ENCODE results near the gene HEBP1.

HEBP1 gene

DNA sequence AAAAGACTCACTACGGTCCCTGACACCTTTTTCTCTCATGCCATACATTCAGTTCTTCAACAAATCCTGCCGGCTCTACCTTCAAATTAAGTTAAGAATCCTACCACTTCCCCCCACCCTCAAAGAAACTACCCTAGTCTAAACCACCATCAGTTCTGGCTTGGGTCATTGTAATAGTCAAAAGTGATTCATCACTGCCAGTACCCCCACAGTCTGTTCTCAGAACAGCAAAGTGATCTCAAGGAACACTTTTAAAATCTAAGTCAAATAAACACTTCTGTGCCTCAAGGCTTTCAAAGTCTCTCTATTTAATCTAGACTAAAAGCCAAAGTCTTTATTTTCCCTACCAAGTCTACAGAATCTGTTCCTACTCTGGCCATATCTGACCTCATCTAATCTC, 32.1 kb upstream of the HEBP1 start:
- in situ Hi-C loops (cut with MboI; ENCODE audit: low sequenced_read_pairs), result no loop called here
- Histone ChIP-seq H3K36me3 (replicated peaks) (no peaks in the 10 kb centered on the region), H3K4me1 (peaks cover 3% of the 10 kb centered on the region; the same call in 1 of the 2 replicates), H3K9me3 (no peaks in the 10 kb centered on the region), H3K4me3 (no peak overlapping the region), H3K27me3 (ENCODE audit: low read depth) (no peaks in the 10 kb centered on the region; the same call in 1 of the 2 replicates)
- DNase-seq (ENCODE audit: low spot score in 2 of 2), result no peak

GRCh38 chr12:13030541-13031291, 30.7 kb upstream of the HEBP1 start:
- no peaks in the 10 kb centered on the region; the same call in 1 of the 2 replicates for H3K27me3 ChIP-seq (ENCODE audit: low read depth)
- H3K4me1 ChIP-seq, result peaks cover 3% of the 10 kb centered on the region; the same call in 1 of the 2 replicates
- no peaks in the 10 kb centered on the region for H3K36me3 ChIP-seq (replicated peaks)
- no peak for DNase-seq (ENCODE audit: low spot score in 2 of 2)
- H3K9me3 ChIP-seq, result no peaks in the 10 kb centered on the region
- no peak overlapping the region for H3K4me3 ChIP-seq
- in situ Hi-C loops (cut with MboI; ENCODE audit: low sequenced_read_pairs), result no loop called here

- Histone ChIP-seq H3K9me3 (no peaks in the 10 kb centered on the region), H3K36me3 (replicated peaks) (no peaks in the 10 kb centered on the region), H3K27me3 (ENCODE audit: low read depth) (no peaks in the 10 kb centered on the region; the same call in 1 of the 2 replicates), H3K4me3 (no peak overlapping the region), H3K4me1 (peaks cover 3% of the 10 kb centered on the region; the same call in 1 of the 2 replicates)
- no peak for DNase-seq (ENCODE audit: low spot score in 2 of 2)
- in situ Hi-C loops (cut with MboI; ENCODE audit: low sequenced_read_pairs), result no loop called here
Observed at GRCh38 chr12:13028825-13029570, 28.9 kb upstream of the HEBP1 start.

GRCh38 chr12:13027508-13027907, 27.4 kb upstream of the HEBP1 start:
- no peaks in the 10 kb centered on the region; the same call in 1 of the 2 replicates for H3K27me3 ChIP-seq (ENCODE audit: low read depth)
- H3K36me3 ChIP-seq (replicated peaks), result no peaks in the 10 kb centered on the region
- H3K4me1 ChIP-seq, result peaks cover 3% of the 10 kb centered on the region; the same call in 1 of the 2 replicates
- DNase-seq (ENCODE audit: low spot score in 2 of 2), result no peak
- no peaks in the 10 kb centered on the region for H3K9me3 ChIP-seq
- no peak overlapping the region for H3K4me3 ChIP-seq
- in situ Hi-C loops (cut with MboI; ENCODE audit: low sequenced_read_pairs), result no loop called here

- Histone ChIP-seq H3K36me3 (replicated peaks) (no peaks in the 10 kb centered on the region), H3K27me3 (ENCODE audit: low read depth) (no peaks in the 10 kb centered on the region; the same call in 1 of the 2 replicates), H3K4me1 (peaks cover 3% of the 10 kb centered on the region; the same call in 1 of the 2 replicates), H3K9me3 (no peaks in the 10 kb centered on the region), H3K4me3 (no peak overlapping the region)
- in situ Hi-C loops (cut with MboI; ENCODE audit: low sequenced_read_pairs), result no loop called here
- no peak for DNase-seq (ENCODE audit: low spot score in 2 of 2)
Observed at GRCh38 chr12:13027032-13027431, 27.0 kb upstream of the HEBP1 start.

DNA sequence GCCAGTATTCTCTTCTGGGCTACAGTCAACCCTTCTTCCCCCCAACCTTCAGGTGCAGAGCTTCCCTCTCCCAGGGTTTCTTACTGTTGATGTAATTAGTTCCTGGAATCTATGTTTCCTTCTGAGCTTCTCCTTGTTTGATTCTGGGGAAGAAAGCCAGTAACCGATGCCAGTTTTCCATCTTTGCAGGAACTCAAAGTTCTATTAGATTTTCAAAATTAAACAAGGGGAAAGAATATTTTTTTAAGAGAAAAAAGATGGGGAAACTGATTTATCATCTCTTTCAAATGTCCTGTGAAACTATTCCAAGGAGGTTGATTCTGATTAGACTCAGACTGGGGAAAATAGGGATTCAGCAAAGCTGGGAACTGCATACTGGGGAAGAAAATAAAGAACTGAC, 26.2 kb upstream of the HEBP1 start:
- in situ Hi-C loops (cut with MboI; ENCODE audit: low sequenced_read_pairs), result no loop called here
- no peaks in the 10 kb centered on the region for H3K36me3 ChIP-seq (replicated peaks)
- H3K4me1 ChIP-seq, result peaks cover 3% of the 10 kb centered on the region; the same call in 1 of the 2 replicates
- H3K4me3 ChIP-seq, result no peak overlapping the region
- DNase-seq (ENCODE audit: low spot score in 2 of 2), result no peak
- no peaks in the 10 kb centered on the region for H3K9me3 ChIP-seq
- no peaks in the 10 kb centered on the region; the same call in 1 of the 2 replicates for H3K27me3 ChIP-seq (ENCODE audit: low read depth)

DNA sequence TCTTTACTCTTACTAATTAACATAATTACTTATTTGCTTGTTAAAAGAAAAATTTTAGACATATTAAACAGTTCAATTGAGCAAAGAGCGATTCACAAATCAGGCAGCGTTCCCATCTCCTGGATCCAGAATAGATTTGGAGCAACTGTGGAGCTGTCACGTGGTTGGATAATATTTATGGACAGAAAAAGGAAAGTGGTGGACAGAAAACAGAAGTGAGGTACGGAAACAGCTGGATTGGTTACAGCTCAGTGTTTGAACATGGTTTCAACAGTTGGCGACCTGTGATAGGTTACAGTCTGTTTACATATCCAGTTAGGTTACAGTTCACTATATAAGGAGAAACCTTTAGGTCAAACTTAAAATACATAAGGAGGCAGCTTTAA, 24.5 kb upstream of the HEBP1 start:
- Histone ChIP-seq H3K36me3 (replicated peaks) (no peaks in the 10 kb centered on the region), H3K4me3 (no peak overlapping the region), H3K27me3 (ENCODE audit: low read depth) (no peaks in the 10 kb centered on the region; the same call in 1 of the 2 replicates), H3K9me3 (no peaks in the 10 kb centered on the region), H3K4me1 (peaks cover 3% of the 10 kb centered on the region; the same call in 1 of the 2 replicates)
- in situ Hi-C loops (cut with MboI; ENCODE audit: low sequenced_read_pairs), result no loop called here
- DNase-seq (ENCODE audit: low spot score in 2 of 2), result no peak

DNA sequence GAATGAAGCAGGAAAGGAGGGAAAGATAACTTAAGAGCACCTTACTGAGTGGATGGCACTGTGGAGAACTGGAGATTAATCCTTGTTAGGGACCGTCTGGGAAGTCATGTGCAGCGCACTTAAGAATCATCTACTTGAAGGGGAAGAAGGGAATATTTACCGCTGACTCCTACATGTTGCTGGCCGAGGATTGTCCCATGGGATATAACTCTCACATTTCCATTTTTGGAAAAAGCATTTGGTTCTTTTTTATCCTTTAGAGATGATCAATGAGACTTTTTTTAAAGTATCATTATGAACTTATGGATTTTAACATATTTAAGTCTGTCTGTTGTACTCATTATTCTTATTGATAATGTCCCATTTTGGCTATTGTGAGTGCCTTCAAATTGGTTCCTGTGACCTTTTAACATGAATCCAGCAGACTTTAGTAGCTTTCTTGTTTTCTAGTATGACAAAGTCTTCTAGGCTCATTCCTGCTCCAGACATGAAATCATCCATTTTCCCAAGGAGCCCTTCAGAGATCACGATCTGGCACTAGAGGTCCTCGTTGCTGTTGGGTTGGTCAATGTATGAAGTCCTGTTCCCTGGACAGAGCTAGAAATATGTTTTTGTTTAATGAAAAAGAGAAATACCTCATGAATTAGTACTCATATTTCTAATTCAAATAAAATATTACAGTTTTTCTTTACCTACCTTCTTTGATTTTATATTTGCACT, 23.9 kb upstream of the HEBP1 start:
- peaks cover 3% of the 10 kb centered on the region; the same call in 1 of the 2 replicates for H3K4me1 ChIP-seq
- no peaks in the 10 kb centered on the region for H3K36me3 ChIP-seq (replicated peaks)
- peak in 1 of 2 experiments; percentile 29 for DNase-seq (ENCODE audit: low spot score in 2 of 2)
- in situ Hi-C loops (cut with MboI; ENCODE audit: low sequenced_read_pairs), result no loop called here
- H3K9me3 ChIP-seq, result no peaks in the 10 kb centered on the region
- no peak overlapping the region for H3K4me3 ChIP-seq
- no peaks in the 10 kb centered on the region; the same call in 1 of the 2 replicates for H3K27me3 ChIP-seq (ENCODE audit: low read depth)

GRCh38 chr12:13022851-13023271, 22.8 kb upstream of the HEBP1 start:
- Histone ChIP-seq H3K27me3 (ENCODE audit: low read depth) (no peaks in the 10 kb centered on the region; the same call in 1 of the 2 replicates), H3K4me1 (no peaks in the 10 kb centered on the region; the same call in 1 of the 2 replicates), H3K4me3 (no peak overlapping the region), H3K9me3 (no peaks in the 10 kb centered on the region), H3K36me3 (replicated peaks) (no peaks in the 10 kb centered on the region)
- in situ Hi-C loops (cut with MboI; ENCODE audit: low sequenced_read_pairs), result no loop called here
- no peak for DNase-seq (ENCODE audit: low spot score in 2 of 2)

DNA sequence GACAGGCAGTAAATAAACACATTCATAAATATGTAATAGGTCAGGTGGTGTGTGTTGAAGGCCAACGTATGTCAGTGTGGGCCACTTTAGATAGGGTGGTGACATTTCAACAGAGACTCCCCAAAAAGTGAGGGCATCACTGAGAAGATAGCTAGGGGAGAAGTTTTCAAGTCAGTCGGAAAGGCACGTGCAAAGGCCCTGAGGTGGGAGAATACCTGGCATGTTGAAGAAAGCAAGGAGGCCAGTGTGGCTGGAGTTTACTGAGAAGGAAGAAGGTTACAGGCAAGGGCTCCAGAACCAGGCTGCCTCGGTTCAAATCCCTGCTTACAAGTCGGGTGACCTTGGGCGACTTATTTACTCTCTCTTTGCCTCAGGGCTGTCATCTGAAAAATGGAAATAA, 11.0 kb upstream of the HEBP1 start:
- no peak for DNase-seq (ENCODE audit: low spot score in 2 of 2)
- Histone ChIP-seq H3K4me1 (no peaks in the 10 kb centered on the region), H3K4me3 (no peak overlapping the region), H3K36me3 (replicated peaks) (no peaks in the 10 kb centered on the region), H3K27me3 (ENCODE audit: low read depth) (peaks cover 2% of the 10 kb centered on the region; the same call in 1 of the 2 replicates), H3K9me3 (no peaks in the 10 kb centered on the region)
- in situ Hi-C loops (cut with MboI; ENCODE audit: low sequenced_read_pairs), result no loop called here

DNA sequence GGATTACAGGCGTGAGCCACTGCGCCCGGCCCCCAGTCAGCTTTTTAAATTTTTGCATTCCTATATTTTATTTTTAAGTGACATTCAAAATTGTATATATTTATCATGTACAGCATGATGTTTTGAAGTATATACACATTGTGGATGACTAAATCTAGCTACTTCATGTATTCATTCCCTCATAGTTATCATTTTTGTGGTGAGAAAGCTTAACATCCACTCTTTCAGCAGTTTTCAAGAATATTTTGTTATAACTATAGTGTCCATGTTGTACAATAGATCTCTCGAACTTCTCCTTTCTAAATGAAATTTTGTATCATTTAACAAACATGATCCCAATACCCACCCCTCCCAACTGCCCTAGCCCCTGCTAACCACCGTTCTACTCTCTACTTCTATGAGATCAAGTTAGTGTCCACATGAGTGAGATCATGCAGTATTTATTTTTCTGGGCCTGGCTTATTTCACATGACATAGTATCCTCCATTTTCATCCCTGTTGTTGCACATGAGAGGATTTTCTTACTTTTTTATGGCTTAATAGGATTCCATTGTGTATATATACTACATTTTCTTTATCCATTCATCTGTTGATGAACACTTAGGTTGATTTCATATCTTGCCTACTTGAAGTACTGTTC, 8.8 kb upstream of the HEBP1 start:
- in situ Hi-C loops (cut with MboI; ENCODE audit: low sequenced_read_pairs), result no loop called here
- no peak overlapping the region for H3K4me3 ChIP-seq
- DNase-seq (ENCODE audit: low spot score in 2 of 2), result no peak
- H3K27me3 ChIP-seq (ENCODE audit: low read depth), result peaks cover 2% of the 10 kb centered on the region; the same call in 1 of the 2 replicates
- H3K4me1 ChIP-seq, result no peaks in the 10 kb centered on the region
- no peaks in the 10 kb centered on the region for H3K9me3 ChIP-seq
- no peaks in the 10 kb centered on the region for H3K36me3 ChIP-seq (replicated peaks)

DNA sequence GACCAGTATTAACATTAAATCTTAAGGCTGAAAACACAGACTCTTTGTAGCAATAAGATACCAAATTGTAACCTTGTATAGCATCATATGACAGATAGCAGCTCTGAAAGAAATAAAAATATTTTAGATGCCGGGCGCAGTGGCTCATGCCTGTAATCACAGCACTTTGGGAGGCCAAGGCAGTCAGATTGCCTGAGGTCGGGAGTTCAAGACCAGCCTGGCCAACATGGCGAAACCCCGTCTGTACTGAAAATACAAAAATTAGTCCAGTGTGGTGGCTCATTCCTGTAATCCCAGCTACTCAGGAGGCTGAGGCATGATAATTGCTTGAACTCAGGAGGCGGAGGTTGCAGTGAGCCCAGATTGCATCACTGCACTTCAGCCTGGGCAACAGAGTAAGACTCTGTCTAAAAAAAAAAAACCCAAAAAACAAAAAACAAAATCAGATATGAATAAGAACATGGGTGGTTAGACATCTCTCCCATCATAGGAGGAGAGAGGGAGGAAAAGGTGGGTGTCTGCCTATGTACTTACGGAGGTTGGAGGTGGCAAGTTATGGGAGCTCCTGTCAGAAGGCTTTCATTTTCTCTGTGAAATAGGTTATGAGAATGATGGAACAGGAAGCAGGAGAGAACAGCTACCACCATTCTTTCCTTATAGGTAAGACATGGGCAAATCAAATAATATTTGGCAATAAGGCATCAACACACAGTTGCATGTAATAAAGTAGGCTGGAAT, 7.6 kb upstream of the HEBP1 start:
- Histone ChIP-seq H3K4me3 (no peak overlapping the region), H3K9me3 (no peaks in the 10 kb centered on the region), H3K4me1 (no peaks in the 10 kb centered on the region), H3K27me3 (ENCODE audit: low read depth) (peaks cover 2% of the 10 kb centered on the region; the same call in 1 of the 2 replicates), H3K36me3 (replicated peaks) (no peaks in the 10 kb centered on the region)
- in situ Hi-C loops (cut with MboI; ENCODE audit: low sequenced_read_pairs), result no loop called here
- DNase-seq (ENCODE audit: low spot score in 2 of 2), result no peak
